Measurements from ENCODE around the gene SLC5A5.

SLC5A5 gene

GRCh38 chr19:17861542-17862402 is 10.0 kb upstream of the SLC5A5 start:
- Histone ChIP-seq H3K4me1 (ENCODE audit: control insufficient read depth in 1 of 2, insufficient read depth in 1 of 2, low read depth in 1 of 2, low read length in 1 of 2) (peaks cover 16 to 17% of the 10 kb centered on the region in 2 experiments), H3K27me3 (no peaks in the 10 kb centered on the region), H3K36me3 (peaks cover 32% of the 10 kb centered on the region), H3K9me3 (no peaks in the 10 kb centered on the region), H3K4me3 (ENCODE audit: low read depth in 1 of 2, low read length in 1 of 2) (no peak overlapping the region), H3K27ac (no peak overlapping the region)
- TF ChIP-seq CTCF (IDR thresholded peaks at IDR 0.05) = no peak

- Histone ChIP-seq H3K4me1 (ENCODE audit: control insufficient read depth in 1 of 2, insufficient read depth in 1 of 2, low read depth in 1 of 2, low read length in 1 of 2) (peaks cover 16 to 17% of the 10 kb centered on the region in 2 experiments), H3K27me3 (no peaks in the 10 kb centered on the region), H3K27ac (no peak overlapping the region), H3K36me3 (peaks cover 32% of the 10 kb centered on the region), H3K9me3 (no peaks in the 10 kb centered on the region), H3K4me3 (ENCODE audit: low read depth in 1 of 2, low read length in 1 of 2) (no peak overlapping the region)
- no peak for TF ChIP-seq CTCF (IDR thresholded peaks at IDR 0.05)
These were observed 8.8 kb upstream of the SLC5A5 start for GRCh38 chr19:17862711-17863519.

- peaks cover 16 to 17% of the 10 kb centered on the region in 2 experiments for H3K4me1 ChIP-seq (ENCODE audit: control insufficient read depth in 1 of 2, insufficient read depth in 1 of 2, low read depth in 1 of 2, low read length in 1 of 2)
- peaks cover 32% of the 10 kb centered on the region for H3K36me3 ChIP-seq
- H3K27me3 ChIP-seq = no peaks in the 10 kb centered on the region
- H3K27ac ChIP-seq = no peak overlapping the region
- no peaks in the 10 kb centered on the region for H3K9me3 ChIP-seq
- no peak for TF ChIP-seq CTCF (IDR thresholded peaks at IDR 0.05)
- H3K4me3 ChIP-seq (ENCODE audit: low read depth in 1 of 2, low read length in 1 of 2) = no peak overlapping the region
These were observed 8.1 kb upstream of the SLC5A5 start for GRCh38 chr19:17863520-17864182.

- Histone ChIP-seq H3K4me3 (ENCODE audit: low read depth in 1 of 2, low read length in 1 of 2) (no peak overlapping the region), H3K4me1 (ENCODE audit: control insufficient read depth in 1 of 2, insufficient read depth in 1 of 2, low read depth in 1 of 2, low read length in 1 of 2) (peaks cover 5% of the 10 kb centered on the region in 2 experiments), H3K36me3 (peaks cover 32% of the 10 kb centered on the region), H3K27me3 (peaks cover 2% of the 10 kb centered on the region), H3K9me3 (no peaks in the 10 kb centered on the region), H3K27ac (no peak overlapping the region)
- TF ChIP-seq CTCF (IDR thresholded peaks at IDR 0.05) = no peak
These were observed 6.1 kb upstream of the SLC5A5 start for GRCh38 chr19:17865364-17866311.

Measured in neutrophil (primary cell).